Right atrium auricular region (tissue), 2 donors: ENCODE measurements around the gene FOXN3. TPM values are rescaled to one million over a fixed set of nuclear protein-coding genes. Genes with fewer than 3 reads are reported as not detected.

Experiments used
- DNase-seq: peaks from one replicate; pipeline ENCODE4 v3.0.0-alpha.2; 2019; ENCODE audit warnings: low spot score
- H3K27ac ChIP-seq, 2 donors: fragments of 200-600 bp; sonication (generic); 1 replicate in 1 of 2; 2 replicates in 1 of 2; pipeline ENCODE4 v1.5.1; 2016 to 2019
- H3K27me3 ChIP-seq, 2 donors: fragments of 200-600 bp; sonication (generic); one replicate each; pipeline versions ENCODE4 v1.5.1 to v1.6.0; 2017 to 2019
- H3K36me3 ChIP-seq: fragments of 200-600 bp; sonication (generic); one replicate; pipeline ENCODE4 v1.5.1; 2016
- H3K4me1 ChIP-seq, 2 donors: fragments of 200-600 bp; sonication (generic); one replicate each; pipeline versions ENCODE4 v1.5.1 to v1.6.0; 2017 to 2019
- H3K4me3 ChIP-seq, 2 donors: fragments of 200-600 bp; sonication (generic); 1 replicate in 1 of 2; 2 replicates in 1 of 2; pipeline ENCODE4 v1.5.1; 2017 to 2019; ENCODE audit warnings: mild to moderate bottlenecking in 1 of 2, moderate library complexity in 1 of 2
- H3K9me3 ChIP-seq, 2 donors: fragments of 200-600 bp; sonication (generic); one replicate each; pipeline ENCODE4 v1.5.1; 2019
- total RNA-seq, 2 donors: library from RNA; depleted of rRNA; stranded (reverse); fragments of >200 nt; gene quantifications; one replicate each; pipeline ENCODE4 v1.1.0, GENCODE V29; 2016
- TF ChIP-seq, protein P1 (sequence below), 2 donors: fragments of 200-600 bp; sonication (generic); IDR thresholded peaks; one replicate each; pipeline ENCODE4 v1.5.1; 2019; ENCODE audit warnings: antibody characterized with exemption in 2 of 2

FOXN3 gene
- total RNA-seq, 2 donors from 2014 or later: 80.1 to 90.3 TPM

DNA sequence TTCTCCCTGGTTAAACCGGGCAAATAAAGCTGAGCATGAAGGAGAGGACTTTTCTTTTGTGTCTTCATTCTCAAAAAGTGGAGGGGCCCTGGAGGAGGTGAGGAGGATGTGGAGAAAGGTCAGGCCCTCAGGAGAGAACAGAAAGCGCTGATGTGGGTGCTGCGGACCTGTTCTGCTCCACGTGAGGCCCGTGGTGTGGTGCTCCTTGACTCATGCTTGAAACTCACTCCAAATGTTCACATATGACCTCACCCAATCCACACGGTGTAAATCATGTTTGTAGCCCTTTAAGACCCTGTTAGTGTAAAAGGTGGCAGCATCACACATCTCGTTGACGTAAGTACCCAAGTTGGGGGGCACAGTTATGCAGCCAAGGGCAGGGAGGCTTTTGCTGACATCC, 126.2 kb downstream of the FOXN3 start:
- H3K9me3 ChIP-seq: no peaks in the 10 kb centered on the region
- H3K4me1 ChIP-seq: peaks cover 0 to 27% of the 10 kb centered on the region in 2 donors
- no peak overlapping the region for H3K4me3 ChIP-seq
- H3K36me3 ChIP-seq: peaks cover 4% of the 10 kb centered on the region
- no peak for DNase-seq
- TF ChIP-seq, protein P1, sequence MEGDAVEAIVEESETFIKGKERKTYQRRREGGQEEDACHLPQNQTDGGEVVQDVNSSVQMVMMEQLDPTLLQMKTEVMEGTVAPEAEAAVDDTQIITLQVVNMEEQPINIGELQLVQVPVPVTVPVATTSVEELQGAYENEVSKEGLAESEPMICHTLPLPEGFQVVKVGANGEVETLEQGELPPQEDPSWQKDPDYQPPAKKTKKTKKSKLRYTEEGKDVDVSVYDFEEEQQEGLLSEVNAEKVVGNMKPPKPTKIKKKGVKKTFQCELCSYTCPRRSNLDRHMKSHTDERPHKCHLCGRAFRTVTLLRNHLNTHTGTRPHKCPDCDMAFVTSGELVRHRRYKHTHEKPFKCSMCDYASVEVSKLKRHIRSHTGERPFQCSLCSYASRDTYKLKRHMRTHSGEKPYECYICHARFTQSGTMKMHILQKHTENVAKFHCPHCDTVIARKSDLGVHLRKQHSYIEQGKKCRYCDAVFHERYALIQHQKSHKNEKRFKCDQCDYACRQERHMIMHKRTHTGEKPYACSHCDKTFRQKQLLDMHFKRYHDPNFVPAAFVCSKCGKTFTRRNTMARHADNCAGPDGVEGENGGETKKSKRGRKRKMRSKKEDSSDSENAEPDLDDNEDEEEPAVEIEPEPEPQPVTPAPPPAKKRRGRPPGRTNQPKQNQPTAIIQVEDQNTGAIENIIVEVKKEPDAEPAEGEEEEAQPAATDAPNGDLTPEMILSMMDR (IDR thresholded peaks at IDR 0.05): no peak
- H3K27me3 ChIP-seq: no peaks in the 10 kb centered on the region
- H3K27ac ChIP-seq: no peak overlapping the region

DNA sequence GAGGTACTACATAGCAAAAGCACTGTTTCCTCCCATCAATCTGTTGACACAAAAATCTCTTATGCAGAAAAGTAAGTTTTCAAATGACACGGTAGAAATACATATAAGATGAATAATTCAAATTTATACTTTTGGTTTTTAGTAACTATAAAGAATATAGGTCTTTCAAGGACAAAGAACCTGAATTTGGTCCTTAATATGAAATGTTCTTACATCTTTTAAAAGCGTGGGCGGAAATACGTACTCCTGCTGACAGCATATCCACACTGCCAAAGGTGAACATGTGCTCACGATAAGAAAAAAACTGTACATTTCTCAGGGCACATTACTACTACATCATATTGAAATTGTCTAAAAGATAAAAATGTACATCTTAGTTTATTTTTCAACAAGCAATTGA, 127.6 kb downstream of the FOXN3 start:
- TF ChIP-seq, protein P1 (IDR thresholded peaks at IDR 0.05): no peak
- DNase-seq: no peak
- H3K4me3 ChIP-seq: no peak overlapping the region
- no peaks in the 10 kb centered on the region for H3K27me3 ChIP-seq
- H3K36me3 ChIP-seq: peaks cover 4% of the 10 kb centered on the region
- H3K4me1 ChIP-seq: peaks cover 0 to 22% of the 10 kb centered on the region in 2 donors
- H3K9me3 ChIP-seq: no peaks in the 10 kb centered on the region
- H3K27ac ChIP-seq: no peak overlapping the region

DNA sequence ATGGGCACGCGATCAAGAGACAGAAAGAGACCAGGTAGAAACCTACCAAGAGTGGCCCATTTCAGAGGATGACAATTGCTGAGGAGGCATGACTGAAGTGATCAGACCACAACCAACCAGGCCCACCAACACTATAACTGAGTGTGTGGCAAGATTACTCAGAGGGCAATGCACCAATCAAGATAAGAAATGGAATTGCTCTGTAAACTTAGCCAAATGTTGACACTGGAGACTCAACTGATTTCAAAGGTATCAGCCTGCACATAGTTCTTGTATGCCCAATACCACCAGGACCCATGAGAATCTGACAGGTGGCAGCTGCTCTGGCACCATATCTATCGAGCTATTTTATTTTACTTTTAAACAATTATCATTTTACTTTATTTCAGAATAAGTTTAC, 128.9 kb downstream of the FOXN3 start:
- Histone ChIP-seq H3K4me1 (peaks cover 0 to 13% of the 10 kb centered on the region in 2 donors), H3K4me3 (no peak overlapping the region), H3K9me3 (no peaks in the 10 kb centered on the region), H3K27ac (no peak overlapping the region), H3K27me3 (no peaks in the 10 kb centered on the region), H3K36me3 (peaks cover 4% of the 10 kb centered on the region)
- no peak for DNase-seq
- TF ChIP-seq, protein P1 (IDR thresholded peaks at IDR 0.05): no peak

DNA sequence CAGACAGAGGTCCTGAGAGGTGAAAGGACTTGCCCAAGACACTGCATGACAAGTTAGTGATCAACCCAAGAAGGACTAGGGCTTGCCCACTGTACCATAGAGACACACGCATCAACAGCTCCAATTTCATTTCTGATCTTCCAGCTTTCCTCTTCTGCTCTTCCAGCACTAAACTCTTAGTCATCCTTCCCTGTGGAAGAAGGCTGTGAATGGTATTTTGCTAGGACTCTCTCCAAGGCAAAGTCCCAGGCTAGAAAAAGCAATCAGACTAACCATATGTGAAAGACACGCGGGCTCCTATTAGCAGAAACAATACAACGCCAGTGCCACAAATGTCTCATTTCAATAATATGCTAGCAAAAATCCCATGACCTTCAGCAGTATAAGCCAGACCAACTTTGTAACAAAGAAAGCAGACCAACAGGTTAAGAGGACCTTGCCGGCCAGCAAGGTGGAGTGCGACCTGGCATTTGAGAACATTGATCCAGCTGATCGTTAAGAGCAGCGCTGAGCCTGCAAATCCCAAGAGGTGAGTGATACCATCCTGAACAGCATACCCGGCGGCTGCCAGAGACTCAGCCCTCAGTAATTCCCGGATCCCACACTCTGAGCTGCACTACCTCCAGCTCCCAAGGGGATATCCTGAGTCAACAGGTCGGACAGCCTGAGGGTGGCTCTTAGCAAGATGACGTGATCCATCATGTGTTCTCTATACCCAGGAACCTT, 132.5 kb downstream of the FOXN3 start:
- no peaks in the 10 kb centered on the region for H3K27me3 ChIP-seq
- H3K4me1 ChIP-seq: peaks cover 0 to 7% of the 10 kb centered on the region in 2 donors
- H3K4me3 ChIP-seq: no peak overlapping the region
- TF ChIP-seq, protein P1 (IDR thresholded peaks at IDR 0.05): no peak
- DNase-seq: no peak
- H3K9me3 ChIP-seq: no peaks in the 10 kb centered on the region
- peaks cover 8% of the 10 kb centered on the region for H3K36me3 ChIP-seq
- no peak overlapping the region for H3K27ac ChIP-seq

DNA sequence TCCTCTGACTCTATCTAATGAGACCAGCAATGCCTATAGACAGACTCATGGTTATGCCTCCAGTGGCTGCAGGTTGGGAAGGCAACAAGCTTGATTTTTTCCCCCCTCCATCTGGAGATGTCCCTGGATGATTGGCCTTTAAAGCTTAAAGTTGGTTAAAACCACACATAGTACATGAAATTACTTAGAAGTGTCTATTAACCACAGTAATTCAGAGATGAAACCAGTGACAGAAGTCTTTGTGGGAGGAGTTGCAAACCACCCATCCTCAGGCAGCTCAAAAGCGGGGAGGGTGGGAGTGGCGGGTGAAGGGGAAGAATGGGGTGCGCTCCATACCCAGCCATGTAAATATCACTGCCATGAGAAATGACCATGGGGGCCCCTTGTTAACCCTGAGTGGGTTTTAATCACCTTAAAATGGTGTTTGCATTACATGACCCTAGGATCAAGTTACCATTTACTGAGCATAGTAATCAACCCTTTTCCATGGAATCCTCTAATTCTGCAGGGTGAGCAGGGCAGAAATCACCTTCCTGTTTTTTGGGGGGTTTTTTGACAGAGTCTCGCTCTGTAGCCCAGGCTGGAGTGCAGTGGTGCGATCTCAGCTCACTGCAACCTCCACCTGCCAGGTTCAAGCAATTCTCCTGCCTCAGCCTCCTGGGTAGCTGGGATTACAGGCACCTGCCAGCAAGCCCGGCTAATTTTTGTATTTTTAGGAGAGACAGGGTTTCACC, 133.5 kb downstream of the FOXN3 start:
- H3K36me3 ChIP-seq: peaks cover 8% of the 10 kb centered on the region
- no peaks in the 10 kb centered on the region for H3K9me3 ChIP-seq
- H3K4me1 ChIP-seq: peaks cover 0 to 7% of the 10 kb centered on the region in 2 donors
- H3K27ac ChIP-seq: no peak overlapping the region
- TF ChIP-seq, protein P1 (IDR thresholded peaks at IDR 0.05): no peak
- no peaks in the 10 kb centered on the region for H3K27me3 ChIP-seq
- no peak overlapping the region for H3K4me3 ChIP-seq
- DNase-seq: no peak
